ENCODE data around the gene GCNT2.
"Not testable (repeated sequence)": the region's sequence is repeated elsewhere in the genome, so short reads cannot be mapped to it uniquely, and the experiment has no call there.

Gene GCNT2

DNA sequence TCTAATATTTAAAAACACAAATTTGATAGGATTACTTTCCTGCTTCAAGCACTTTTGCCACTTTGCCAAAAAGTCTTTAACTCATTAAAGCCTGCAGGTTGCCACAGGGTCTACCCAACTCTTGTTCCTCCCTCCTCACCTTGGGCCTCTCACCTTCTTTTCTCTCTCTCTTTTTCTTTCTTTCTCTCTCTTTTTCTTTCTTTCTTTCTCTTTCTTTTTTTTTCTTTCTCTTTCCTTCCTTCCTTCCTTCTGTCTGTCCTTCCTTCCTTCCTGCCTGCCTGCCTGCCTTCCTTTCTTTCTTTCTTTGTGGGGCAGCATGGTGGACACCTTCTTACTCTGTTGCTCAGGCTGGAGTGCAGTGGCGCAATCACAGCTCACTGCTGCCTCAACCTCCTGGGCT is 123.1 kb downstream of the GCNT2 start:
- DNase-seq (ENCODE audit: extremely low read depth, low read depth), result no peak
- TF ChIP-seq CTCF (IDR thresholded peaks at IDR 0.05; ENCODE audit: low read depth, low read length), result no peak

- no peak for DNase-seq (ENCODE audit: extremely low read depth, low read depth)
- no peak for TF ChIP-seq CTCF (IDR thresholded peaks at IDR 0.05; ENCODE audit: low read depth, low read length)
Measured at GRCh38 chr6:10655508-10656055, 134.4 kb downstream of the GCNT2 start.

- TF ChIP-seq CTCF (IDR thresholded peaks at IDR 0.05; ENCODE audit: low read depth, low read length), result no peak
- DNase-seq (ENCODE audit: extremely low read depth, low read depth), result no peak
Measured at GRCh38 chr6:10658910-10659698, 138.0 kb downstream of the GCNT2 start.

GRCh38 chr6:10659699-10660348 is 138.7 kb downstream of the GCNT2 start:
- no peak for DNase-seq (ENCODE audit: extremely low read depth, low read depth)
- TF ChIP-seq CTCF (IDR thresholded peaks at IDR 0.05; ENCODE audit: low read depth, low read length), result no peak

DNA sequence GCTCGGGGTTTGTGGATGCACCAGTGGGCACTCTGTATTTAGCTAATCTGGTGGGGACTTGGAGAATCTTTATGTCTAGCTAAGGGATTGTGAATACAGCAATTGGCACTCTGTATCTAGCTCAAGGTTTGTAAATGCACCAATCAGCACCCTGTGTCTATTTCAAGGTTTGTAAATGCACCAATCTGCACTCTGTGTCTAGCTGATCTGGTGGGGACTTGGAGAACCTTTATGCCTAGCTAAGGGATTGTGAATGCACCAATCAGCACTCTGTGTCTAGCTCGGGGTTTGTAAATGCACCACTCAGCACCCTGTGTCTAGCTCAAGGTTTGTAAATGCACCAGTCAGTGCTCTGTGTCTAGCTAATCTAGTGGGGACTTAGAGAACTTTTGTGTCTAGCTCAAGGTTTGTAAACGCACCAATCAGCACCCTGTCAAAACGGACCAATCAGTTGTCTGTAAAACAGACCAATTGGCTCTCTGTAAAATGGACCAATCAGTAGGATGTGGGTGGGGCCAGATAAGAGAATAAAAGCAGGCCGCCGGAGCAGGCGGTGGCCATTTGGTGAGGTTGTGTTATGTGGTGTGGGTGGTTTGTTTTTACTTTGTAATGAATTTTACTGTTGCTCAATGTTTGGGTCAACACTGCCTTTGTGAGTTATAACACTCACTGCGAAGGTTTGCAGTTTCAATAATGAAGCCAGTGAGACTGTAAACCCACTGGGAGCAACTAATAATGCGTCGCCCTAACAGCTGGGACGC is 139.5 kb downstream of the GCNT2 start:
- not testable (repeated sequence) for DNase-seq (ENCODE audit: extremely low read depth, low read depth)

- no peak for DNase-seq (ENCODE audit: extremely low read depth, low read depth)
- TF ChIP-seq CTCF (IDR thresholded peaks at IDR 0.05; ENCODE audit: low read depth, low read length), result no peak
Measured at GRCh38 chr6:10662207-10662606, 141.1 kb downstream of the GCNT2 start.

DNA sequence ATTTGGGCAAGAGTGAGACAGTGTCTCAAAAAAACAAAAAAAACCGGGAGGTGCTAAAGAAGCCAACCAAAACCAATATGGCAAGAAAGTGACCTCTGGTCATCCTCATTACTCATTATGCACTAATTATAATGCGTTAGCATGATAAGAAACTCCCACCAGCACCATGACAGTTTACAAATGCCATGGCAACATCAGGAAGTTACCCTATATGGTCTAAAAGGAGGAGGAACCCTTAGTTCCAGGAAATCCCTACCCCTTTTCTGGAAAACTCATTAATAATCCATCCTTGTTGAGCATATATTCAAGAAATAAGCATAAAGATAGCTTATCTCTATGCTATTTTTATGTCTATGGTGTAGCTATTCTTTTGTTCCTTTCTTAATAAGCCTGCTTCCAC is 141.6 kb downstream of the GCNT2 start:
- DNase-seq (ENCODE audit: extremely low read depth, low read depth), result no peak
- no peak for TF ChIP-seq CTCF (IDR thresholded peaks at IDR 0.05; ENCODE audit: low read depth, low read length)

- DNase-seq (ENCODE audit: extremely low read depth, low read depth), result not testable (repeated sequence)
Measured at GRCh38 chr6:10665595-10665994, 144.4 kb downstream of the GCNT2 start.

Data from AG09319 (cell line).